Prostate gland (tissue), 2 donors: ENCODE measurements around the gene ASNSD1.

ENCODE experiments used
- POLR2A ChIP-seq: fragments of 450-650 bp; IDR thresholded peaks from one replicate; pipeline ENCODE4 v1.6.1; 2016; ENCODE audit warnings: antibody characterized with exemption, mild to moderate bottlenecking
- POLR2AphosphoS5 ChIP-seq: sonication (generic); formaldehyde crosslinking; IDR thresholded peaks from one replicate; pipeline ENCODE4 v1.6.1; 2017; ENCODE audit warnings: antibody characterized with exemption
- TF ChIP-seq, protein P1 (sequence below), 4 experiments: fragments of 200-600 bp in 2 of 4; fragments of 450-650 bp in 2 of 4; sonication (generic) in 2 of 4; IDR thresholded peaks; 1 replicate in 3 of 4; 2 replicates in 1 of 4; pipeline ENCODE4 v1.5.1; 2016 to 2019; ENCODE audit warnings: antibody characterized with exemption in 4 of 4, mild to moderate bottlenecking in 2 of 4, moderate library complexity in 2 of 4

DNA sequence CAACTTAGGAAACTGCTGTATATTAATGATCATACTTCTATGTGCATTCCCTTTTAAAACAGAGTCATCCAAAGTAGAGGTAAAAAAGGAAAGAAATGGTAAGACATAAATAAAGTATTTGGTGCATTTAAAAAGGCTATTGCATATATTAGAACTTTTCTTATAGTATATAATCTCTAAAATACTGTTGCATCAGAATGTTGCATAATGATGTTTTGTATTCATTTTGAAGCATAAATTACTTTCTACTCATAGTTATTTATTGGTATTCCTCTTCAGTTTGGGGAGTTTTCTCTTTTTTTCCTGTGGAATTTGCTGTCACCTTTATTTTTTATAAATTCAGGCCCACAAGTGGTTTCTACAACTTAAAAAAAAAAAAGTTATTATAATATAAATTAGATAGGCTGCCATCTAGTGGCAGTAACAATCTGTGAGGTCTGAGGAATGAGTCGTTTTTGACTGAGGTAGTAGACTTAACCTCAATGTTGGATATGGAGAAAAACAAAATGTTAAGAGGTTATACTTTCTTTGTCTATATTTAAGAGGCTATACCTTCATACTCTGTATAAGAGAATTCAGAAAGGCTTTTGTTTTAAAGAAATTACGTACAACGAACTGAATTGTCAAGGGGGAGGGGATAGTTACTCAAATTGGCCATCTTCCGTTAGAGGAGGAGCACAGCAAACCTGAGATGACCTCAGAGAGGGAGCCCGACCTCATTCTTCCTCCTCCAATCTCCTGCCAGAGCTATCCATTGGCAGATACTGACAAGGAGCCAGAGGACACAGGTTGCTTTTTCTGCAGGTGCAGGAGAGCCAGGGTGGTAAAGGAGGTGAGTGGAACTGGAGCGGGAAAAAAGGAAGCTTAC lies 37.0 kb downstream of the ASNSD1 start:
- TF ChIP-seq, protein P1, sequence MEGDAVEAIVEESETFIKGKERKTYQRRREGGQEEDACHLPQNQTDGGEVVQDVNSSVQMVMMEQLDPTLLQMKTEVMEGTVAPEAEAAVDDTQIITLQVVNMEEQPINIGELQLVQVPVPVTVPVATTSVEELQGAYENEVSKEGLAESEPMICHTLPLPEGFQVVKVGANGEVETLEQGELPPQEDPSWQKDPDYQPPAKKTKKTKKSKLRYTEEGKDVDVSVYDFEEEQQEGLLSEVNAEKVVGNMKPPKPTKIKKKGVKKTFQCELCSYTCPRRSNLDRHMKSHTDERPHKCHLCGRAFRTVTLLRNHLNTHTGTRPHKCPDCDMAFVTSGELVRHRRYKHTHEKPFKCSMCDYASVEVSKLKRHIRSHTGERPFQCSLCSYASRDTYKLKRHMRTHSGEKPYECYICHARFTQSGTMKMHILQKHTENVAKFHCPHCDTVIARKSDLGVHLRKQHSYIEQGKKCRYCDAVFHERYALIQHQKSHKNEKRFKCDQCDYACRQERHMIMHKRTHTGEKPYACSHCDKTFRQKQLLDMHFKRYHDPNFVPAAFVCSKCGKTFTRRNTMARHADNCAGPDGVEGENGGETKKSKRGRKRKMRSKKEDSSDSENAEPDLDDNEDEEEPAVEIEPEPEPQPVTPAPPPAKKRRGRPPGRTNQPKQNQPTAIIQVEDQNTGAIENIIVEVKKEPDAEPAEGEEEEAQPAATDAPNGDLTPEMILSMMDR (IDR thresholded peaks at IDR 0.05) = peak in 3 of 4 experiments; percentile 52 to 63 (median 61)
- no peak for TF ChIP-seq POLR2A
- no peak for TF ChIP-seq POLR2AphosphoS5
